HCT116 (cell line): ENCODE data around the gene ASGR2.

ENCODE experiments used
- EGR1 ChIP-seq: IDR thresholded peaks from 2 replicates; pipeline ENCODE4 v1.6.1; 2012; ENCODE audit warnings: low read depth
- EZH2 ChIP-seq: fragments of 200-600 bp; sonication (generic); IDR thresholded peaks from 2 replicates; pipeline ENCODE4 v1.6.1; 2017; ENCODE audit warnings: antibody characterized with exemption, mixed run types
- MAX ChIP-seq: IDR thresholded peaks from 2 replicates; pipeline ENCODE4 v1.6.1; 2012
- POLR2A ChIP-seq: IDR thresholded peaks from 2 replicates; pipeline ENCODE4 v1.7.0; 2011; ENCODE audit warnings: borderline replicate concordance; ENCODE audit not compliant: insufficient read depth, insufficient read length; ENCODE audit errors: extremely low read depth
- POLR2AphosphoS5 ChIP-seq: IDR thresholded peaks from 2 replicates; pipeline ENCODE4 v1.6.1; 2011; ENCODE audit warnings: mild to moderate bottlenecking, low read depth, low read length, moderate library complexity
- RAD21 ChIP-seq: IDR thresholded peaks from 2 replicates; pipeline ENCODE4 v1.6.1; 2012; ENCODE audit warnings: low read depth, mild to moderate bottlenecking
- REST ChIP-seq: IDR thresholded peaks from 2 replicates; pipeline ENCODE4 v1.6.1; 2012; ENCODE audit warnings: low read depth
- SRF ChIP-seq: IDR thresholded peaks from 2 replicates; pipeline ENCODE4 v1.6.1; 2012; ENCODE audit warnings: low read depth
- YY1 ChIP-seq: IDR thresholded peaks from 2 replicates; pipeline ENCODE4 v1.6.1; 2011; ENCODE audit warnings: low read length, low read depth, moderate library complexity, mild to moderate bottlenecking; ENCODE audit not compliant: insufficient replicate concordance; ENCODE audit errors: extremely low read depth
- TF ChIP-seq, protein P1 (sequence below), 3 experiments: fragments of 200-600 bp in 1 of 3; sonication (generic) in 1 of 3; IDR thresholded peaks in 2 of 3; conservative IDR thresholded peaks in 1 of 3; 2 replicates each; pipeline ENCODE4 v1.5.1; 2012 to 2017; ENCODE audit warnings: low read depth in 2 of 3, low read length in 2 of 3, antibody characterized with exemption in 1 of 3, borderline replicate concordance in 1 of 3, control low read depth in 1 of 3, mild to moderate bottlenecking in 1 of 3, mixed read lengths in 1 of 3, mixed run types in 1 of 3, moderate library complexity in 1 of 3; ENCODE audit not compliant: insufficient read depth in 1 of 3

- TF ChIP-seq YY1 (no peak), POLR2A (no peak), EZH2 (no peak), SRF (no peak), MAX (no peak), RAD21 (no peak), EGR1 (no peak), POLR2AphosphoS5 (no peak), REST (no peak)
- TF ChIP-seq, protein P1, sequence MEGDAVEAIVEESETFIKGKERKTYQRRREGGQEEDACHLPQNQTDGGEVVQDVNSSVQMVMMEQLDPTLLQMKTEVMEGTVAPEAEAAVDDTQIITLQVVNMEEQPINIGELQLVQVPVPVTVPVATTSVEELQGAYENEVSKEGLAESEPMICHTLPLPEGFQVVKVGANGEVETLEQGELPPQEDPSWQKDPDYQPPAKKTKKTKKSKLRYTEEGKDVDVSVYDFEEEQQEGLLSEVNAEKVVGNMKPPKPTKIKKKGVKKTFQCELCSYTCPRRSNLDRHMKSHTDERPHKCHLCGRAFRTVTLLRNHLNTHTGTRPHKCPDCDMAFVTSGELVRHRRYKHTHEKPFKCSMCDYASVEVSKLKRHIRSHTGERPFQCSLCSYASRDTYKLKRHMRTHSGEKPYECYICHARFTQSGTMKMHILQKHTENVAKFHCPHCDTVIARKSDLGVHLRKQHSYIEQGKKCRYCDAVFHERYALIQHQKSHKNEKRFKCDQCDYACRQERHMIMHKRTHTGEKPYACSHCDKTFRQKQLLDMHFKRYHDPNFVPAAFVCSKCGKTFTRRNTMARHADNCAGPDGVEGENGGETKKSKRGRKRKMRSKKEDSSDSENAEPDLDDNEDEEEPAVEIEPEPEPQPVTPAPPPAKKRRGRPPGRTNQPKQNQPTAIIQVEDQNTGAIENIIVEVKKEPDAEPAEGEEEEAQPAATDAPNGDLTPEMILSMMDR (IDR thresholded peaks at IDR 0.05 in 2 of 3, conservative IDR thresholded peaks at IDR 0.05 in 1 of 3; ENCODE audit: borderline replicate concordance in 1 of 3, insufficient read depth in 1 of 3, low read depth in 2 of 3, low read length in 2 of 3): no peak
Measured at GRCh38 chr17:7064261-7064660, 50.4 kb downstream of the ASGR2 start.
